HFFc6 (cell line): Measurements from ENCODE around the gene UPK1A. TPM values are rescaled to one million over a fixed set of nuclear protein-coding genes. Genes with fewer than 3 reads are reported as not detected.

Experiments
- DNase-seq: peaks from one replicate; pipeline ENCODE4 v3.0.0-alpha.2; 2018
- H3K27ac Mint-ChIP-seq: 2 replicates; pipeline ENCODE4 v1.8.0; 2020; ENCODE audit warnings: mild to moderate bottlenecking, mixed read lengths
- H3K27me3 Mint-ChIP-seq: 2 replicates; pipeline ENCODE4 v1.8.0; 2021; ENCODE audit warnings: mild to moderate bottlenecking, moderate library complexity, mixed read lengths; ENCODE audit not compliant: insufficient read depth
- H3K36me3 Mint-ChIP-seq: 2 replicates; pipeline ENCODE4 v1.8.0; 2021; ENCODE audit warnings: low read depth, mixed read lengths
- H3K4me1 Mint-ChIP-seq: 2 replicates; pipeline ENCODE4 v1.8.0; 2020; ENCODE audit warnings: low read depth, mixed read lengths
- H3K4me3 Mint-ChIP-seq: 2 replicates; pipeline ENCODE4 v1.8.0; 2020; ENCODE audit warnings: mild to moderate bottlenecking, moderate library complexity, mixed read lengths
- H3K9me3 Mint-ChIP-seq: 2 replicates; pipeline ENCODE4 v1.8.0; 2020; ENCODE audit warnings: mild to moderate bottlenecking, mixed read lengths
- total RNA-seq, 6 experiments: library from RNA; stranded (reverse); fragmentation: NEBNext Ultra II Directional; extraction: Animal tissue kit (Norgen Biotek cat#: 25700); gene quantifications; 2 replicates in 1 of 6; 3 replicates in 5 of 6; pipeline ENCODE4 v1.2.3, GENCODE V29; 2021
- TF ChIP-seq, protein P1 (sequence below): fragments of 200-600 bp; sonication (generic); IDR thresholded peaks from 2 replicates; pipeline ENCODE4 v1.5.0; 2021; ENCODE audit warnings: antibody characterized with exemption, mild to moderate bottlenecking

The UPK1A gene
- total RNA-seq, 6 experiments from 2014 or later = 0.18 TPM; not detected in 5

DNA sequence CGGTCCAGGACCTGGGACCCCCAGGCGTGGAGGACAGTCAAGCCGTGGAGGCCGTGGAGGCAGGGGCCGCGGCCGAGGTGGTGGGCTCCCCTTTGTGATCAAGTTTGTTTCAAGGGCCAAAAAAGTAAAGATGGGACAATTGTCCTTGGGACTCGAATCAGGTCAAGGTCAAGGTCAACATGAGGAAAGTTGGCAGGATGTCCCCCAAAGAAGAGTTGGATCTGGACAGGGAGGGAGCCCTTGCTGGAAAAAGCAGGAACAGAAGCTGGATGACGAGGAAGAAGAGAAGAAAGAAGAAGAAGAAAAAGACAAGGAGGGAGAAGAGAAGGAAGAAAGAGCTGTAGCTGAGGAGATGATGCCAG, 53.8 kb downstream of the UPK1A start:
- DNase-seq = no peak
- TF ChIP-seq, protein P1, sequence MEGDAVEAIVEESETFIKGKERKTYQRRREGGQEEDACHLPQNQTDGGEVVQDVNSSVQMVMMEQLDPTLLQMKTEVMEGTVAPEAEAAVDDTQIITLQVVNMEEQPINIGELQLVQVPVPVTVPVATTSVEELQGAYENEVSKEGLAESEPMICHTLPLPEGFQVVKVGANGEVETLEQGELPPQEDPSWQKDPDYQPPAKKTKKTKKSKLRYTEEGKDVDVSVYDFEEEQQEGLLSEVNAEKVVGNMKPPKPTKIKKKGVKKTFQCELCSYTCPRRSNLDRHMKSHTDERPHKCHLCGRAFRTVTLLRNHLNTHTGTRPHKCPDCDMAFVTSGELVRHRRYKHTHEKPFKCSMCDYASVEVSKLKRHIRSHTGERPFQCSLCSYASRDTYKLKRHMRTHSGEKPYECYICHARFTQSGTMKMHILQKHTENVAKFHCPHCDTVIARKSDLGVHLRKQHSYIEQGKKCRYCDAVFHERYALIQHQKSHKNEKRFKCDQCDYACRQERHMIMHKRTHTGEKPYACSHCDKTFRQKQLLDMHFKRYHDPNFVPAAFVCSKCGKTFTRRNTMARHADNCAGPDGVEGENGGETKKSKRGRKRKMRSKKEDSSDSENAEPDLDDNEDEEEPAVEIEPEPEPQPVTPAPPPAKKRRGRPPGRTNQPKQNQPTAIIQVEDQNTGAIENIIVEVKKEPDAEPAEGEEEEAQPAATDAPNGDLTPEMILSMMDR = no peak
- Mint-ChIP-seq H3K27ac (peak overlapping the region; percentile 56; the same call in 1 of the 2 replicates), H3K4me1 (peaks cover 22% of the 10 kb centered on the region), H3K4me3 (no peak overlapping the region), H3K9me3 (no peaks in the 10 kb centered on the region), H3K27me3 (peaks cover 3% of the 10 kb centered on the region; the same call in 1 of the 2 replicates), H3K36me3 (peaks cover 8% of the 10 kb centered on the region; the same call in 1 of the 2 replicates)

GRCh38 chr19:35720648-35721047, 54.3 kb downstream of the UPK1A start:
- DNase-seq = no peak
- Mint-ChIP-seq H3K27ac (no peak overlapping the region), H3K9me3 (no peaks in the 10 kb centered on the region), H3K27me3 (peaks cover 3% of the 10 kb centered on the region), H3K4me1 (peaks cover 21% of the 10 kb centered on the region), H3K36me3 (peaks cover 8% of the 10 kb centered on the region; the same call in 1 of the 2 replicates), H3K4me3 (no peak overlapping the region)
- TF ChIP-seq, protein P1 = no peak

GRCh38 chr19:35721374-35721773, 55.1 kb downstream of the UPK1A start:
- Mint-ChIP-seq H3K27me3 (peaks cover 3% of the 10 kb centered on the region), H3K4me3 (no peak overlapping the region), H3K27ac (no peak overlapping the region), H3K9me3 (no peaks in the 10 kb centered on the region), H3K36me3 (peaks cover 8% of the 10 kb centered on the region; the same call in 1 of the 2 replicates), H3K4me1 (peaks cover 14% of the 10 kb centered on the region)
- TF ChIP-seq, protein P1 = no peak
- no peak for DNase-seq

GRCh38 chr19:35722461-35722860, 56.1 kb downstream of the UPK1A start:
- no peaks in the 10 kb centered on the region for H3K9me3 Mint-ChIP-seq
- peaks cover 9% of the 10 kb centered on the region for H3K4me1 Mint-ChIP-seq
- H3K36me3 Mint-ChIP-seq = peaks cover 8% of the 10 kb centered on the region; the same call in 1 of the 2 replicates
- H3K27me3 Mint-ChIP-seq = peaks cover 2% of the 10 kb centered on the region; the same call in 1 of the 2 replicates
- H3K27ac Mint-ChIP-seq = no peak overlapping the region
- DNase-seq = no peak
- H3K4me3 Mint-ChIP-seq = no peak overlapping the region
- TF ChIP-seq, protein P1 = no peak

GRCh38 chr19:35722897-35723296, 56.6 kb downstream of the UPK1A start:
- peaks cover 2% of the 10 kb centered on the region; the same call in 1 of the 2 replicates for H3K27me3 Mint-ChIP-seq
- TF ChIP-seq, protein P1 = no peak
- H3K36me3 Mint-ChIP-seq = peaks cover 8% of the 10 kb centered on the region; the same call in 1 of the 2 replicates
- H3K4me3 Mint-ChIP-seq = no peak overlapping the region
- peaks cover 9% of the 10 kb centered on the region for H3K4me1 Mint-ChIP-seq
- no peaks in the 10 kb centered on the region for H3K9me3 Mint-ChIP-seq
- DNase-seq = no peak
- peak overlapping the region; percentile 49; the same call in 1 of the 2 replicates for H3K27ac Mint-ChIP-seq
